Umbilical cord (tissue), 2 donors: ENCODE results near the gene STAC2. TPM values are rescaled to one million over a fixed set of nuclear protein-coding genes. Genes with fewer than 3 reads are reported as not detected.
A peak's percentile ranks its signal among the peaks of the same experiment; 100 is the strongest.

Experiments used
- DNase-seq: peaks from one replicate; pipeline ENCODE4 v3.0.0-alpha.2; 2015; ENCODE audit warnings: low spot score
- total RNA-seq: library from RNA; depleted of rRNA; stranded (reverse); fragments of >200 nt; gene quantifications from one replicate; pipeline ENCODE4 v1.2.3, GENCODE V29; 2014; ENCODE audit warnings: low replicate concordance; ENCODE audit not compliant: insufficient read depth

The STAC2 gene
- total RNA-seq, 1 donor from 2014 or later, result 0.24 TPM

- DNase-seq, result peak; percentile 70
Observed at GRCh38 chr17:39209317-39210092, 16.2 kb downstream of the STAC2 start.

GRCh38 chr17:39208893-39209292 lies 16.9 kb downstream of the STAC2 start:
- DNase-seq, result no peak

GRCh38 chr17:39208136-39208535 lies 17.6 kb downstream of the STAC2 start:
- DNase-seq, result no peak

- DNase-seq, result no peak
Observed at GRCh38 chr17:39205112-39205526, 20.6 kb downstream of the STAC2 start.

GRCh38 chr17:39204245-39204644 lies 21.5 kb downstream of the STAC2 start:
- DNase-seq, result no peak

- DNase-seq, result no peak
Observed at GRCh38 chr17:39200957-39201510, 24.7 kb downstream of the STAC2 start.

GRCh38 chr17:39200070-39200879 lies 25.5 kb downstream of the STAC2 start, which contains the start of gene RPL19:
Gene RPL19 (plus strand): TSS chr17:39200283. CDS start chr17:39200345, 62 bp downstream.
- no peak for DNase-seq

GRCh38 chr17:39199820-39200069 lies 26.0 kb downstream of the STAC2 start:
- DNase-seq, result peak; percentile 97

- no peak for DNase-seq
Observed at GRCh38 chr17:39198186-39198566, 27.6 kb downstream of the STAC2 start.

GRCh38 chr17:39197380-39198185 lies 28.2 kb downstream of the STAC2 start, which contains the start of gene CACNB1:
Gene CACNB1 (minus strand): TSS chr17:39197669. CDS start chr17:39197495, 174 bp downstream.
- DNase-seq, result peak; percentile 88

- peak; percentile 55 for DNase-seq
Observed at GRCh38 chr17:39196808-39197291, 28.9 kb downstream of the STAC2 start.

- no peak for DNase-seq
Observed at GRCh38 chr17:39196241-39196807, 29.4 kb downstream of the STAC2 start.

- peak; percentile 36 for DNase-seq
Observed at GRCh38 chr17:39195568-39196160, 30.1 kb downstream of the STAC2 start.

- DNase-seq, result no peak
Observed at GRCh38 chr17:39194985-39195524, 30.7 kb downstream of the STAC2 start.

GRCh38 chr17:39194089-39194984 lies 31.4 kb downstream of the STAC2 start:
- DNase-seq, result peak; percentile 55

- no peak for DNase-seq
Observed at GRCh38 chr17:39193346-39193745, 32.4 kb downstream of the STAC2 start.

GRCh38 chr17:39192901-39193300 lies 32.8 kb downstream of the STAC2 start:
- DNase-seq, result no peak

- DNase-seq, result no peak
Observed at GRCh38 chr17:39191750-39192510, 33.8 kb downstream of the STAC2 start.
